HG02943 (cell line): ENCODE data around the gene PI4KA.
A peak's percentile ranks its signal among the peaks of the same experiment; 100 is the strongest.

Experiments
- ATAC-seq: cut with Tn5 transposase; IDR thresholded peaks from one replicate; pipeline ENCODE4 v1.9.1; 2021; ENCODE audit warnings: mild to moderate bottlenecking, low read depth, moderate library complexity; ENCODE audit not compliant: unreplicated experiment

Gene PI4KA

GRCh38 chr22:20881869-20882815, 23.5 kb upstream of the PI4KA start:
- ATAC-seq: no peak

DNA sequence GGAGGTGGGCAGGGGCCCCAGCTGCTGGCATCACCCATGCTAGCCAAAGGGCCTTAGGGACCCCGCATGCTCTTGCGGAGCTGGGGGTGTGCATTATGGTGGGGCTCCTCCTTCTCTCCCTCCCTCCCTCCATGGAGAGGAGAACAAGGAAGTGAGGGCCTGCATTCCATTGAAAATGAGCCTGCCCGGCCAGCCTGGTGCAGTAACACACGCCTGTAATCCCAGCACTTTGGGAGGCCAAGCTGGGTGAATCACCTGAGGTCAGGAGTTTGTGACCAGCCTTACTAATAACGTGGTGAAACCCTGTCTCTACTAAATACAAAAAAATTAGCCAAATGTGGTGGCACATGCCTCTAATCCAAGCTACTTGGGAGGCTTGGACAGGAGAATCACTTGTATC, 22.6 kb upstream of the PI4KA start:
- ATAC-seq: no peak

GRCh38 chr22:20877715-20878114, 19.1 kb upstream of the PI4KA start:
- ATAC-seq: no peak

- no peak for ATAC-seq
These were observed 16.7 kb upstream of the PI4KA start for GRCh38 chr22:20875296-20875695.

GRCh38 chr22:20873214-20873613, 14.6 kb upstream of the PI4KA start:
- no peak for ATAC-seq

GRCh38 chr22:20869234-20869633, 10.6 kb upstream of the PI4KA start:
- no peak for ATAC-seq

DNA sequence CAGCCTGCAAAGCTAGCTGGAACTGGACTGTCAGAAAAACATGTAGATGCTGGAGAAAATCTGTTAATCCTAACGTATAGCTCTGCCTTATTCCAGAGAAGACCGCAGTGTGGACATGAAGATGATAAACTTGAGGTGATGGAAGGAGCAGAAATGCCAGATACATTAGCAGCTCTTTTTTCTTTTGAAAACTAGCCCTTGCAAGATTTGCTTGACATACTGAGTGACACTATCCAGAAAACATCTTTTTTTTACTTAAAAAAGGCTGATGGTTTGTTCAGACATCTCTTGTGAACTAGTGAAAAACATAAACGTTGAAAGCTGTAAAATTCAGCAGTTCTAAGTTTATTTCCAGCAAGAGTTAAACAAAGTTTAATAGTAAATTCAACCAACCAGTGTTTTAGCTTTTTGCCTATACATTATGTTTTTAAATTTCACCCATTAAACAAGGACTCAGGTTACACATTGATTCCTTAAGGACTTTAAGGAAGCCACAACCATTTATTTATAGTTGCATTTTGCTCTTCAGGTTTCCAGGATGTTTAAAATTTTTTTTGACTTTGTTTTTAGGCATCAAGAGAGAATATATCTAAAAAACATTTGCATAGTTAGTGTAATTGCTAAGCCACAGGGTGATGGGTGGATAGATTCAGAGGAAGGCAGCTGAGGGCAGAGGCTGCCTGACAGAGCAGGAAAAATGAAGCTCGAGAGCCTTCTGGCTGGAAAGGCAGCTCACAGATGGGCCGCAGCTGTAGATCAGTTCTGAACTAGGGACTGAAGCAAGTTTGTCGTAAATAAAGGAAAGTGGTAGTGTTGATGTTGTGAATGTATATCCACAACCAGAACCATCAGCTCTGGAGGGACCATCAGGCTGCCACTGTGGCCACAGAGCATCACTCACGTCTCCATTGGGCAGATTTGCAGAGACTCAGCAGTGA, 9.7 kb upstream of the PI4KA start:
- no peak for ATAC-seq

- no peak for ATAC-seq
These were observed 8.8 kb upstream of the PI4KA start for GRCh38 chr22:20867179-20868024.

GRCh38 chr22:20866736-20867135, 8.1 kb upstream of the PI4KA start:
- no peak for ATAC-seq

DNA sequence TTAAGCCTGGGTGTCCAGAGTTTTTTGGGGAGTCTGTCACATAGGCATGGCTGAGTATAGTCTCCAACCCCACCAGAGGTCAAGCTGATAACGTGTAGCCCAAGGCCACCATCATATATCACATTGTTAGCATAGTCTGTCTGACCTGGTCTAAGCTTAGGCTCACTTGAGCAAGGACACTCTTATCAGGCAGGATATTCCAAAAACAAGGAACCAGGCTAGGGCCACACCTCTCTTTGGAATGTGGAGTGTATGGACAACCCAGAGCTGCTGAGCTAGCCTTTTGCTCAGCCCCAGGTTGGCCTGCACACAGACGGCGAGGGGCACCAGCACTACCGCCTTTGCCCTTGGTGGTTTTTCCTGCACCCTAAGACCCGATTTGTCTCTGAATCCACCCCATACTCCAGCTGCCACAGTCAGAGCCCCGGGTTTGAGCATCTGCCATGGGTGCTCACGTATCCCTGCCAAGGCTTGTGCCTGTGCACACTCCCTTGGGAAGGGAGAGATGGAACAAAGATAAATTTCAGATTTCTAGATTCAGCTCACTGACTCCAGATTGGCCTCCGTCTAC, 7.3 kb upstream of the PI4KA start:
- no peak for ATAC-seq

DNA sequence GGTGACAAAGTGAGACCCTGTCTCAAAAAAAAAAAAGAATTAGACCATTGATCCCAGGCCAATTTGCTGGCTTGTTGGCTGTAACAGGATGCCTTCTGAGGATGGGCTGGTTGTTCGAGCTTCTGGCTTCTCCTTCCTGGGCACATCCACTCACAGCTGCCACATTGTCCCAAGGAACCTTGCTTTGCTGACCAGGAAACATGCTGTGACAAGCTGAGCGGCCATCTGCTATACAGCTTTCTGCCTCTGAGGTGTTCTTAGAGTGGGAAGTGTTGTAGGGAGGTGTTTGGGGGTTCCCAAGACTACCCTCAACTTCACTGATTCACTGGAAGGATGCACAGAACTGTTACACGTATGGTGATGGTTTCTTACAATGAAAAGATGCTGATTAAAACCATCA, 6.7 kb upstream of the PI4KA start:
- no peak for ATAC-seq

GRCh38 chr22:20864186-20864908, 5.7 kb upstream of the PI4KA start:
- ATAC-seq: no peak

DNA sequence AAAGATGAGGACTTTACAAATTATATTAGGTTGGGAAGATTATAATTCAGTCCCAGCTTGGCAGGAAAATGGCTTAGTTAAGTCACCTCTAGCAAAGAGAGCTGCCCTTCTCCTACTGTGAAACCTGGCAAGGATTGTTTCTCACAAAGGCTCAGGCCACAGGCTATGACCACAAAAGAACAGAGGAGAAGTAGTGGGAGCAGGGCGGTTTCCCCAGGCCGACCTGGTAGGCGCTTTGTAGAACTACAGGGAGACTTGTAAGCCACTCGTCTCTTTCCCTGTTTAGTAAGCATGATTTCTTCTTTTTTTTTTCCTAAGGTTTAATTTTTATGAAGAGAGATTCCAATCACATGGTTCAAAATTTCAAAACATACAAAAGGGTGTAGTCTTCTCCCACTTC, 4.8 kb upstream of the PI4KA start:
- ATAC-seq: no peak

DNA sequence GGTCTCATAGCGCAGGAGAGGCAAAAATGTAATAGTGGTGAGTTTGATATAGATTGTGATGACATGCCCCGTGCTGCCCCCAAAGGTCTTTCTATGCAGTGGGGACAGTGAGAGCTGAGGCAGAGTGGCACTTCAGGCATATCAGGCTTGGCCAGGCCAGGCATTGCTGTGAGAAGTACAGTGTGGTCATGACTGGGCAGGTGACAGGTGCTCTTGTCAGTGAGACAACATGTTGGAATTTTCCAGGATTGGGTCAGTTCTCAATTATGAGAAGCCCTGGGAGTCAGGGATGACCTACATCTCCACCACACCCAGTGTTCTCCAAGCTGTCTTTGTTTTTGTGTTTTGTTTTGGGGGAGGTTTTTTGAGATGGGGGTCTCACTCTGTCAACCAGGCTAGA, 3.9 kb upstream of the PI4KA start:
- no peak for ATAC-seq

- ATAC-seq: no peak
These were observed 1.0 kb upstream of the PI4KA start for GRCh38 chr22:20859615-20860014.

DNA sequence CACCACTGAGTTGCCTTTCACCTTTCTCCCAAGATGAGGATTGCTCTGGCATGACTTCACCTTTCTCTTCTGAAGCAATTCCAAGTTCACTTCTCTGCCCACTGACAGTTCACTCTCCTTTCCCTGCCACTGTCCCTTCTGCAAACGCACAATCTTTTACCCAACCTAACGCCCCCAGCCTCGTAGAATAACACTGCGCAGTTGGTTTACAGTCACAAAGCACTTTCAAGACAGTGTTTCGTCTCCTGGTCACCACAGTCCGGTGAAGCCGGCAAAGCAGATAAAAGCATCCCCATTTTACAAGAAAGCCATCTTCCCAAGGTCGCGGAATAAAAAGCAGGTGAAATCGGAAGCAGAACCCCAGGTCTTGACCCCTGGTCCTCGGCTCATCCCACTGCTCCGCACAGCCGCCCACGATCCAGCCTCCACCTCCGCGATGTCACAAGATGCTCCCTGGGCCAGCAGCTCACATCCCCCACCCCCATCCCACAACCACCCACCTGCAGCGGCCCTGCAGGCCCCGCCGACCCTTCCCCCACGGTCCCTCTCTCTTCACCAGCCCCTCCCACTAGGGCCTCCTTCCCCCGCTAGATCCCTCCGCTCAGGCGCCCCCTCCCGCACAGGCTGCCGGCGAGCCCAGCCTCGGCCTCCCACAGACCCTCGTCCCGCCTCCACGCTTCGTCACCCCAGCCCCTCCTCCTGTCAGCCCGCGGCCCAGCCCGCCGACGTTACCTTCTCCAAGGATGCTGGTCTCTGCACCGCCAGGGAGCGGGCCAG, 585 bp downstream of the PI4KA start:
- ATAC-seq: peak; percentile 45

- no peak for ATAC-seq
These were observed 1.4 kb downstream of the PI4KA start for GRCh38 chr22:20857247-20857643.

DNA sequence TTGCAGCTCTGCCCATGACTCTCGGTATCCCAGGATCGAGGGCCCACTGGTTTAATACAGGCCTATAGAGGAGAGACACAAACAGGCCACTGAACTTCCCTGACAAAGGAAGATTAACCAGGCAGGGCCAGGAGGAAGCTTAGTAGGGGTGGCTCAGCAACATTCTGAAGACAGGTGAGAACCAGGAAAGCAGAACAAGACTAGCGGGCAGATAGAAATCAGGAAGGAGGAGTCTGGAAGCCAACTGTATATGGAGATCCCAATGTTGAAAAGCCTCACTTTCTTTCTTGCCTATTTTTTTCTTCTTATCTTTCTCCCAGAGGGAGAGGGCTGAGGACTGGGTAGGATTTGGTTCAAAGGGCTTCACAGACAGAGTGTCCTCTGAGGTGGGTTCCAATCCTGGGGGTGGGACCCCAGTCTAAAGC, 5.4 kb downstream of the PI4KA start:
- no peak for ATAC-seq

- no peak for ATAC-seq
These were observed 6.1 kb downstream of the PI4KA start for GRCh38 chr22:20852503-20852902.
